Measurements from ENCODE around the gene LHX6. TPM values are rescaled to one million over a fixed set of nuclear protein-coding genes. Genes with fewer than 3 reads are reported as not detected.

LHX6 gene
- total RNA-seq, 2 donors from 2014 or later = not detected

- no peak overlapping the region for H3K27ac Mint-ChIP-seq
- H3K4me1 Mint-ChIP-seq = peaks cover 5% of the 10 kb centered on the region
- peak overlapping the region; percentile 58 for H3K4me3 Mint-ChIP-seq
- H3K36me3 Mint-ChIP-seq (ENCODE audit: low read depth) = no peaks in the 10 kb centered on the region
- H3K9me3 Mint-ChIP-seq = no peaks in the 10 kb centered on the region
- peaks cover 65% of the 10 kb centered on the region for H3K27me3 Mint-ChIP-seq
- ATAC-seq (replicated peaks) = no peak
These were observed 14.2 kb downstream of the LHX6 start for GRCh38 chr9:122214507-122214906.

- no peaks in the 10 kb centered on the region for H3K9me3 Mint-ChIP-seq
- H3K4me1 Mint-ChIP-seq = peaks cover 5% of the 10 kb centered on the region
- peak overlapping the region; percentile 58 for H3K4me3 Mint-ChIP-seq
- peak; percentile 75 for ATAC-seq (replicated peaks)
- no peak overlapping the region for H3K27ac Mint-ChIP-seq
- H3K27me3 Mint-ChIP-seq = peaks cover 61% of the 10 kb centered on the region
- H3K36me3 Mint-ChIP-seq (ENCODE audit: low read depth) = no peaks in the 10 kb centered on the region
These were observed 15.0 kb downstream of the LHX6 start for GRCh38 chr9:122213589-122214413.

GRCh38 chr9:122213102-122213588, 15.6 kb downstream of the LHX6 start:
- no peak overlapping the region for H3K27ac Mint-ChIP-seq
- H3K27me3 Mint-ChIP-seq = peaks cover 55% of the 10 kb centered on the region
- H3K36me3 Mint-ChIP-seq (ENCODE audit: low read depth) = no peaks in the 10 kb centered on the region
- peaks cover 5% of the 10 kb centered on the region for H3K4me1 Mint-ChIP-seq
- no peaks in the 10 kb centered on the region for H3K9me3 Mint-ChIP-seq
- ATAC-seq (replicated peaks) = no peak
- peak overlapping the region; percentile 58 for H3K4me3 Mint-ChIP-seq

- H3K9me3 Mint-ChIP-seq = no peaks in the 10 kb centered on the region
These were observed 16.2 kb downstream of the LHX6 start for GRCh38 chr9:122212473-122213004.

GRCh38 chr9:122209451-122209850, 19.3 kb downstream of the LHX6 start:
- Mint-ChIP-seq H3K27ac (no peak overlapping the region), H3K4me1 (peaks cover 5% of the 10 kb centered on the region), H3K36me3 (ENCODE audit: low read depth) (no peaks in the 10 kb centered on the region), H3K9me3 (no peaks in the 10 kb centered on the region), H3K27me3 (peaks cover 34% of the 10 kb centered on the region), H3K4me3 (no peak overlapping the region)
- no peak for ATAC-seq (replicated peaks)

More at GRCh38 chr9:122212473-122213004, 16.2 kb downstream of the LHX6 start:
- Mint-ChIP-seq H3K27me3 (peaks cover 53% of the 10 kb centered on the region), H3K27ac (no peak overlapping the region), H3K36me3 (ENCODE audit: low read depth) (no peaks in the 10 kb centered on the region), H3K4me3 (peak overlapping the region; percentile 58), H3K4me1 (peaks cover 5% of the 10 kb centered on the region)
- no peak for ATAC-seq (replicated peaks)

GRCh38 chr9:122207096-122207495, 21.7 kb downstream of the LHX6 start:
- Mint-ChIP-seq H3K4me1 (no peaks in the 10 kb centered on the region), H3K27me3 (peaks cover 20% of the 10 kb centered on the region), H3K36me3 (ENCODE audit: low read depth) (no peaks in the 10 kb centered on the region), H3K27ac (no peak overlapping the region), H3K4me3 (no peak overlapping the region), H3K9me3 (no peaks in the 10 kb centered on the region)
- ATAC-seq (replicated peaks) = no peak

- peaks cover 16% of the 10 kb centered on the region for H3K27me3 Mint-ChIP-seq
These were observed 22.4 kb downstream of the LHX6 start for GRCh38 chr9:122206118-122207046.

GRCh38 chr9:122205176-122205575, 23.6 kb downstream of the LHX6 start:
- Mint-ChIP-seq H3K27ac (no peak overlapping the region), H3K36me3 (ENCODE audit: low read depth) (no peaks in the 10 kb centered on the region), H3K27me3 (peaks cover 11% of the 10 kb centered on the region), H3K9me3 (no peaks in the 10 kb centered on the region), H3K4me3 (no peak overlapping the region), H3K4me1 (no peaks in the 10 kb centered on the region)
- no peak for ATAC-seq (replicated peaks)

More at GRCh38 chr9:122206118-122207046, 22.4 kb downstream of the LHX6 start:
- no peaks in the 10 kb centered on the region for H3K36me3 Mint-ChIP-seq (ENCODE audit: low read depth)
- no peaks in the 10 kb centered on the region for H3K9me3 Mint-ChIP-seq
- no peak overlapping the region for H3K27ac Mint-ChIP-seq
- H3K4me1 Mint-ChIP-seq = no peaks in the 10 kb centered on the region
- H3K4me3 Mint-ChIP-seq = no peak overlapping the region
- no peak for ATAC-seq (replicated peaks)

- Mint-ChIP-seq H3K36me3 (ENCODE audit: low read depth) (no peaks in the 10 kb centered on the region), H3K4me3 (no peak overlapping the region), H3K4me1 (no peaks in the 10 kb centered on the region), H3K27ac (no peak overlapping the region), H3K27me3 (peaks cover 9% of the 10 kb centered on the region), H3K9me3 (no peaks in the 10 kb centered on the region)
- no peak for ATAC-seq (replicated peaks)
These were observed 24.3 kb downstream of the LHX6 start for GRCh38 chr9:122204491-122204890.

- Mint-ChIP-seq H3K9me3 (no peaks in the 10 kb centered on the region), H3K27ac (no peak overlapping the region), H3K27me3 (peaks cover 9% of the 10 kb centered on the region), H3K36me3 (ENCODE audit: low read depth) (no peaks in the 10 kb centered on the region), H3K4me3 (no peak overlapping the region), H3K4me1 (no peaks in the 10 kb centered on the region)
- ATAC-seq (replicated peaks) = no peak
These were observed 24.7 kb downstream of the LHX6 start for GRCh38 chr9:122204055-122204454.

GRCh38 chr9:122202111-122202510, 26.6 kb downstream of the LHX6 start:
- no peak overlapping the region for H3K27ac Mint-ChIP-seq
- no peaks in the 10 kb centered on the region for H3K9me3 Mint-ChIP-seq
- H3K27me3 Mint-ChIP-seq = peaks cover 7% of the 10 kb centered on the region
- ATAC-seq (replicated peaks) = no peak
- H3K4me3 Mint-ChIP-seq = no peak overlapping the region
- H3K36me3 Mint-ChIP-seq (ENCODE audit: low read depth) = no peaks in the 10 kb centered on the region
- no peaks in the 10 kb centered on the region for H3K4me1 Mint-ChIP-seq

- no peaks in the 10 kb centered on the region for H3K36me3 Mint-ChIP-seq (ENCODE audit: low read depth)
- H3K4me1 Mint-ChIP-seq = no peaks in the 10 kb centered on the region
- no peak overlapping the region for H3K4me3 Mint-ChIP-seq
- H3K9me3 Mint-ChIP-seq = no peaks in the 10 kb centered on the region
- peak; percentile 39 for ATAC-seq (replicated peaks)
- H3K27me3 Mint-ChIP-seq = peaks cover 3% of the 10 kb centered on the region
- no peak overlapping the region for H3K27ac Mint-ChIP-seq
These were observed 27.1 kb downstream of the LHX6 start for GRCh38 chr9:122201641-122202040.

GRCh38 chr9:122200960-122201595, 27.7 kb downstream of the LHX6 start:
- H3K36me3 Mint-ChIP-seq (ENCODE audit: low read depth) = no peaks in the 10 kb centered on the region
- no peak overlapping the region for H3K27ac Mint-ChIP-seq
- no peak for ATAC-seq (replicated peaks)
- no peak overlapping the region for H3K4me3 Mint-ChIP-seq
- peaks cover 3% of the 10 kb centered on the region for H3K27me3 Mint-ChIP-seq
- no peaks in the 10 kb centered on the region for H3K9me3 Mint-ChIP-seq
- H3K4me1 Mint-ChIP-seq = no peaks in the 10 kb centered on the region

GRCh38 chr9:122197882-122198281, 30.9 kb downstream of the LHX6 start:
- H3K4me1 Mint-ChIP-seq = no peaks in the 10 kb centered on the region
- ATAC-seq (replicated peaks) = no peak
- H3K36me3 Mint-ChIP-seq (ENCODE audit: low read depth) = no peaks in the 10 kb centered on the region
- no peak overlapping the region for H3K27ac Mint-ChIP-seq
- no peak overlapping the region for H3K4me3 Mint-ChIP-seq
- peaks cover 8% of the 10 kb centered on the region for H3K27me3 Mint-ChIP-seq
- H3K9me3 Mint-ChIP-seq = no peaks in the 10 kb centered on the region
